DMS53 (cell line): ENCODE measurements around the gene LY6G5C.
A peak's percentile ranks its signal among the peaks of the same experiment; 100 is the strongest.

Experiments used
- DNase-seq: peaks from one replicate; lab custom pipeline; 2025; lab: John Stamatoyannopoulos, UW

The LY6G5C gene

GRCh38 chr6:31662124-31662723 lies 18.6 kb downstream of the LY6G5C start:
- DNase-seq, result no peak

DNA sequence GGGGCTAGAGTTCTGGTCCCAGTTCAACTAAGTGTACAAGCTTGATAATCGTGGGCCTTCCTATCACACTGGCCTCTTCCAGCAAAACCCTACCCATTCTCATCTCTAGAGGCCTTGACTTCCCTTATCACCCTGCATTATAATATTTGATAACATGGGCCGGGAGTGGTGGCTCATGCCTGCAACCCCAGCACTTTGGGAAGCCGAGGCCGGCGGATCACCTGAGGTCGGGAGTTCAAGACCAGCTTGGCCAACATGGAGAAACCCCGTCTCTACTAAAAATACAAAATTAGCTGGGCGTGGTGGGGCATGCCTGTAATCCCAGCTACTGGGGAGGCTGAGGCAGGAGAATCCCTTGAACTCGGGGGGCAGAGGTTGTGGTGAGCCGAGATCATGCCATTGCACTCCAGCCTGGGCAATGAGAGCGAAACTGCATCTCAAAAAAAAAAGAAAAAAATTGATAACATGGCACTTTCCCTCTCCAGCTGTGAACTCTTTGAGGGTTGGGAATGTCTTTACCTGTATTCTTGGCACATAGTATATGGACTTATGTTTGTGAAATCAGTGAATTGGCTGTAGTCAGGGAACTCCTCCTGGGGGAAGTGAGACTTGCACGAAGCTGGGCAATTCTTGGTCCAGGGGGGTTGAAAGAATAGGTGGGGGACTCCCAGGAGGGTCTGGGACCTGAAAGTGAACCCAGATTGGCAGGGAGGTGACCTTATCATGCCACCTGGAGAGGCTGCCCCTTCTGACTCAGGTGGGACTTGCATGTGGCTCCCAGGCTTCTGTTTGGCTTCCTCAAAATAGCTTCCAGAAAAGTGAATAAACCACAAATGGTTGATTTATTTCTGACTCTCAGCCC lies 19.4 kb downstream of the LY6G5C start:
- DNase-seq, result no peak

DNA sequence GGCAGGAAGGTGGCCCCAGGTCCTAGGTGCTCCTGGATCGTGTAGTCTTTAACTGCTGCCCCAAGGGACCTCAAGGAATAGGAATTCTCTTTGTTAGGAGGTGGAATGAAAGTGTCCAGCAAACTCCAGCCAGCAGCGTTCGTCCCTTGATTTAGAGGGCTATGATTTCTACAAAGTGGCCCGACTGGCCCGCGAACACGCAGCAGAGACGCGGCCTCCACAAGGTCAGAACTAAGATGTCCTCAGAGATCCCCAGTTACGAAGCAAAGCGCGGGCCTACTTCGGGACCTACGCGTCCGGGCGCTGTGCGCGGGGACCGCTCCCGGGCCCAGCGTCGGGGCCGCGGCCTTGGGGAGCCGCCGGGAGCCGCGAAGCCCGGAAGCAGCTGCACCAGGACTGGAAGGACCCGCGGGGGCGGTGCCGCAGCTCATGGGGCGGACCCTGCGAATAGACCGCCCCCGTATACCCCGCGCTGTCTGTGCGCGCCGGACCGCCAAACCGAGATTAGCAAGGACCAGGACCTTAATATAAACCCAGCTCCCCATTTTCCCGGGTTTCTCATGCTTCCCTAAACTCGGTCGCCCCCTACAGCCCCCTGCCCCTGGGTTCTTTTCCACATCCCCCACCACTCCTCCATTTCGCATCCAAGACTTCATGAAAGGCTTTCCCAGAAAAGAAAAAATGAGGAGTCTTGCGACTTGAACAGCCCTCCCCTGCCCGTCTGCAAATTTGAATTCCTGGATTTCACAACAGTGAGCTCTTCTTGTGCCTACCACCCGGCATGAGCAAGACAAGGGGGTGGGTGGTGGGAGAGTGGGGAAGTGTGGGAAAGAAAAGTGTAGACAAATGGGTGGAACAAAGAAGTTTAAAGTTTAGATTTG lies 20.2 kb downstream of the LY6G5C start, which contains the start of gene C6orf47:
Gene C6orf47, minus strand, starts transcription at position 398 of the 881 bp plus-strand sequence. CDS start 831 bp downstream, outside the sequence.
- DNase-seq, result peak; percentile 94

DNA sequence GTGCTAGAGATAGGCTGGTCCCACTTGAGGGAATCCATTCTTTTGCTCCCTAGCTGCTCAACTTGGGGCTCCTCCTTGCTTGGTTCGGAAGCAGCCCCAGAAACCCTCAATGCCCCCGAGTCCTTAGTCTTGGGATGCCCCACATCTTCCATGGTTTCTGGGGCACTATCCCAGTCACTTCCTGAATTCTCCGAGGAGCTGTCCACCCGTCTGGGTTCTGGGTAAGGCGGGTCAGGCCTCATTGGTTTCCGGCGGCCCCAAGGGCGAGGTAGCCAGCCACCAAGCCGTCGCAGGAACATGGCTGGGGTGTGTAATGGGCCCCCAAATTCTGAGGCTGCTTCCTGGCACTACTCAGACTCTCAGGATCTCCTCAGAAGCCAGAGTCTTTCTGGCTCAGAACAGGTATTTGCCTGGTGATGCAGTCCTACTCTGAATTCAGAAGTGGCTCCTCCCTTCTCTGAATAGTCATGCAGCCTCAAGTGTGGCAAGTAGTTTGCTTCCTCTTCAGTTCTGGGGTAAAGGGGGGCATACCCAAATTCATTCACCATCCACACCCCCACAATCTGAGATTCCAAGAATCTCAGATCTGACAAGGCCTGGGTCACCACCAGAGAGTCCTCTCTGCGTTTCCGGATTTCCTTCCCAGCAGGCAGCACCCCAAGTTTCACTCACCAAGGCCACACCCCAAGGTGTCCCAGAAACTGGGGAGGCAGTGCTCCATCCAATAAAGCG lies 21.1 kb downstream of the LY6G5C start:
- peak; percentile 54 for DNase-seq

DNA sequence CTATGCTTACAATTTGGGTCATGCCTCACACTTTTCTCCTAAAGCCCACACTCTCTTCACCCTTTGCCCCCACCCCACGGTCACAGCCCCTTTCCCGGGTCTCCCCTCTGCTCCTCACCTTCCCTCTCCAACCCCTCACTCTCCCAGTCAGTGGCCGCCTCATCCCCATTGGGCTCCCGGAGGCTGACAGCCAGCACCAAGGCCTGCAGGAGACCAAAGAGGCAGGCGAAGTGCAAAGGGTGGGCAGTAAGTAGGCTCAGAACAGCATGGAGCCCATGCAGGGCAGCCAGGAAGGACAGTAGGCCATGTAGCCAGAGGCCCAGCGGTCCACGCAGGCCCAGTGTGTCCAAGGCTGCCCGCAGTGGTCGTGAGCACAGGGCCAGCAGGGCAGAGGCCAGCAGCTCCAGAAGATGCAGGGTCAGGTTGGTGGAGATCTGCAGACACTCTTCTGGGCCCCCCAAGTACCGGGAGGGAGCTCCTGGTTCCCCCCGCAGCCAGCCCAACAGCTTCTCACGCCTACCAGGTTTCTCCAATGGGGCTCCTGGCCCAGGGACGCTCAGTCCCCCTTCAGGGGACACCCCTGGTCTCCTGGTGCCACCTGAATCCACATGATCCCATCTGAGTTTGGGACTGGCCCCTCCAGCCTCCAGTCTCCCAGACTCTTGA lies 21.8 kb downstream of the LY6G5C start:
- DNase-seq, result no peak

DNA sequence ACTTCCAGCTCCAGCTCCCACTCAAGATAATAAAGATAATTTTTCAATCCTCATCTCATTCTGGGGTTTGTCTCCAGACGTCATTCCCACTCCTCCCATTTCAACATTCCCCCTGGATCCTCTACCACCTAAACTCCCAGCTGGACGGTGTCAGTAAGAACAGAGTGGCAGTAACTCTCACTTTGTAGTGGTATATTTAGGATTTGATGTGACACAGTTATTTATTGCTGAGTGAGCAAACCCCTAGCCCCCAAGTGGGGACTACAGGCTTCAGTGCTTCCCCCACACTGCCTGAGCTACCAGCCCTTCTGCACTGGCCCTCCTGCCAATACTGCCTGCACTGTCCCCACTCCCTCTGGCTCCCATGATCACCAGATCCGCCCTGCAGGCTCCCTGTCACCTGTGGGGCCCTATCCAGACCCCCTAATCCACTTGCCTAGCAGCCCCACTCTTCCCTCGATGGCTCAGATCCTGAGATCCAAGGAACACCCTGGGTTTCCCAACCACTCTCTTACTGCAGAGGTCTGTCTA lies 22.6 kb downstream of the LY6G5C start:
- no peak for DNase-seq

DNA sequence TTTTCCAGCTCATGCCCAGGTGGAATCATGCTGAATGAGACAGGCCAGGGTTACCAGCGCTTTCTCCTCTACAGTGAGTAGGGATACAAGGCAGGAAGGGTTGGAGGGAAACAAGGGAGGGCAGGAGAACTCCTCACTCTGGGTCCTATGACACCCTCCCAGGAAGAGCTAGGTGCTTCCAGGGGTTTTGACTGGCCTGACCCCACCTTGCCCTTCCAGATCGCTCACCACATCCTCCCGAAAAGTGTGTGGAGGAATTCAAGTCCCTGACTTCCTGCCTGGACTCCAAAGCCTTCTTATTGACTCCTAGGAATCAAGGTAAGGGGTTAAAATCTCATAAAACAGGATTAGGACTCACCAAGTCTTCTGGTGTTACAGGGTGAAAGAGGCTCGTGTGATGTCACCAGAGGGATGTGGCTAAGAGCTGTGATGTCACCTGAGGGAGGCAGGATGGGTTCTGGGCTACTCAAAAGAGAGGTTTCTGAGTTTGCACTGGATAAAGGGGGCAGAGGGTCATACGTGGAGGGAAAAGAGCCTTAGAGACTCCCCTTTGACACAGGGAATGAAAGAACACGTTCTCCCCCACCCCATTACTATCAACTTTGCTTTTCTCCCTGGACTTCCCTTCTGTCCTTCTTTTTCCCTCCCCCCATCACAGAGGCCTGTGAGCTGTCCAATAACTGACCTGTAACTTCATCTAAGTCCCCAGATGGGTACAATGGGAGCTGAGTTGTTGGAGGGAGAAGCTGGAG lies 23.3 kb downstream of the LY6G5C start:
- no peak for DNase-seq

GRCh38 chr6:31655349-31656237 lies 25.3 kb downstream of the LY6G5C start, which contains the start of gene APOM:
Gene APOM, plus strand, starts transcription at chr6:31655894. Its CDS starts 73 bp downstream, at chr6:31655967.
- DNase-seq, result no peak

DNA sequence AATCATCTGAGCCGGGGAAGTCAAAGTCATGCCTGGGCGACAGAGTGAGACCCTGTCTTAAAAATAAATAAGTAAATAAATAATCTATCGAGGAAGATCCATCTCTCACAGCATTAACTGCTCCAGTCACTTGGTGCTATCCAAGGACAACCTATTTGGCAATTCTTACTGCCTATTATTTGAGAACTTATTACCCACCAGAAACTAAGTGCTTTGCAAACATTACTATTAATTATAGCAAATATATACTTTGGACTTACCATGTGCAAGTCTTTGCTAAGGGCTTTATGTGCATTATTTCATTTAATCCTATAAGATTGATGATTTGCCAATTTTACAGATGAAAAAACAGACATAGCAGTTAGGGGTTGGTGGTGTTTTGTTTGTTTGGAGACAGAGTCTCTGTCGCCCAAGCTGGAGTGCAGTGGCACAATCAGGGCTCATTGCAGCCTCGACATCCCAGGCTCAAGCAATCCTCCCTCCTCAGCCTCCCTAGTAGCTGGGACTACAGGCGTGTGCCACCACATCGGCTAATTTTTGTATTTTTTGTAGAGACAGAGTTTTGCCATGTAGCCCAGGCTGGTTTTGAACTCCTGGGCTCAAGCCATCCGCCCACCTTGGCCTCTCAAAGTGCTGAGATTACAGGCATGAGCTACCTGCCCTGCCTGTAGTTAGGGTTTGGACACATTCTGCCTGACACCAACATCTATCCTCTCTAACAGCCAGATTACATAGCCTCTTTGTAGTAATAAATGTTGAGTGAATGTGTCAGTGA lies 26.1 kb downstream of the LY6G5C start:
- DNase-seq, result no peak

DNA sequence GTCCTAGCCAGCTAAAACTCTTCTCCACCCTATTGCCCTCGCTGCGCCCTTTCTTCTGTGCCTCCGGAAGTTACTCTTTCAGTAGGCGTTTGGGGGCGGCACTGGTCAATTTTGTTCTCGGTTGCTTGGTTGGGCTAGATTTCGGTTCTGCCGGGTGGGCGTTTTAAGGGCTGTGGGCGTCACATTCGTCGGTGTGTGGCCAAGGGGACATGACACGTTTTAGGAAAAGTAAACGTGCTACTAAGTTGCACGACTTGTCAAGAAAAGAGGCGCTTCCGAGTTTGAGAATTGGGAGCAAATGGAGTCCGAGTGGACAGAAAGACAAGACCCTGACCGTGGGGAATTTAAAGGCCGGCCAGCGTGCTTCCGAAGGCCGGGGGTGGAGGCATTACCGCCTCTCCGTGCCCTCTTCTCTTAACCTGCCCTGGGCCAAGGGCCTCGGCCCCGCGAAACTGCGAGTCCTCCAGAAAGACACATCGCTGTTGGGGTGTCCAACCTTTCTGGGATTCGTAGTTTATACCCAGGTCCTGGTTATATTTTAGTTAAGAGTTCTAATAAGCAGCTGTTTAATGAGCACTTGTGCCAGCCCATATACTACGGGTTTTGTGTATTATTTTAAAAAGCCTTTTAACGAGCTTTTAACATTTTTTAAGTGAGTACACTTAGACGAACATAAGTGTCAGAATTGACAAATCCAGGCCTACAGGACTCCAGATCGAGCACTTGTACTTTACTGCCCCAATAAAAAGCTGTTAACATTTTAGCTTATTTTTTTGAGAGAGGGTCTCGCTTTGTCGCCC lies 27.7 kb downstream of the LY6G5C start:
- peak; percentile 99 for DNase-seq

DNA sequence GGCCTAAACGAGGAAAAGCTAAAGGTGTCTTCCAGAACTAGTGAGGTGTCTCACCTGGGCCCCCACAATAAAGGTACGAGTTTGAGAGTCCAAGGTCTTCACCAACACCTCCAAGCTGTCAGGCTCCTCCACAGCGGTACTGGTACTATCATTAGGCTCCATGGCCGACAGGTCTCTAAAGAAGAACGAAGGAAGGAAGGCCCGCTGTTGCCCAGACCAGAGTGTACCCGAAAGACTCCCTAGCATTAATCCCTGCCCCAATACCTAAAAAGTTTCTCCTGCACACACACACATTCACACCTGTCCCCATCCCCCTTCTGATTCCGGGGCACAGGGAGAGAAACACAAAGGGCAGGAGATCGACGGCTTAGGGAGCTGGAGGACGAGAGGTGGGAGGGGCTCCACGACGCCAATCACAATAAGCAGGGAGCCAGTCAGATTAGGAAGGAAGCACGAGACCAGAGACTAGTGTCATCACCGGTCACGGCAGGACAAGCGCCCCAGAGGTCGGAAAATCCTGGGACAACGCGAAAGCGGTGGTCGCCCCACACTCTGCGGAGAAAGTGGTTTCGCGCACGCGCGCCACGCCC lies 29.2 kb downstream of the LY6G5C start:
- DNase-seq, result peak; percentile 93

DNA sequence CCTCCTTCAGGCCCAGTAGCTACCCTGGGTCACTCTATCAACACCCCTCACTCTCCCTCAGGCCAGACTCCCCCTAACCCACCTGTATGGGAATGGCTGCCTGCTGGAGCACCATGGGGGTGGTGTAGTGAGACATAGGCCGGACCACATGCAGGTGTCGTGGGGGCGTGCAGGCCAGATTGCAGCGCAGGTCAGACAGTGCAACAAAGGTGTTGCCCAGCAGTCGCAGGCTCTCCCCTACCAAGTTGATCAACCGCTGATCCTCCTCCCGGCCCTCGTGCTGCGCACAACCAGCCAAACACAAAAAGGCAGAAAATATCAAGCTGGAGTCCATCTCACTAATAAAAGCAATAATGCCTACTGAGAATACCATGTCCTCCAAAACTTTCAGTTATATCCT lies 35.5 kb downstream of the LY6G5C start:
- DNase-seq, result no peak

GRCh38 chr6:31643818-31644454 lies 36.9 kb downstream of the LY6G5C start:
- peak; percentile 26 for DNase-seq

GRCh38 chr6:31642798-31643570 lies 37.9 kb downstream of the LY6G5C start:
- no peak for DNase-seq

DNA sequence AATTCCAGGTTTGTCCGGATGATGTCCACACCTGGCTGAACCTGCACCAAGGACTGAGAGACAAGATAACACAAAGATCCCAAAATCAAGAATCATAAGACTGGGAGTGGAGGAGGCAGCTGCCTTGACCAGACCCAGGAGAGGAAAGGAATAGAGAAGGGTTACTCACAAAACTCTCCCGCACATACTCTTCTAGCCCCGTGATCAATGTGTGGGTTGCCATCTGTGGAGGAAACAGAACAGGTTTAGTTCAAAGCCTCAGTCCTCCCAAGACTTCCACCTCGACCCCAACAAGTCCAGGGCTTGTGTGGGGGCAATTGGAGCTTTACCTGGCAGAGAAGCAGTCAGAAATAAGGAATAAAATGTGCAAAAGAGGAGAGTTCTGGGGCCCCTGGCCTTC lies 39.5 kb downstream of the LY6G5C start:
- no peak for DNase-seq

DNA sequence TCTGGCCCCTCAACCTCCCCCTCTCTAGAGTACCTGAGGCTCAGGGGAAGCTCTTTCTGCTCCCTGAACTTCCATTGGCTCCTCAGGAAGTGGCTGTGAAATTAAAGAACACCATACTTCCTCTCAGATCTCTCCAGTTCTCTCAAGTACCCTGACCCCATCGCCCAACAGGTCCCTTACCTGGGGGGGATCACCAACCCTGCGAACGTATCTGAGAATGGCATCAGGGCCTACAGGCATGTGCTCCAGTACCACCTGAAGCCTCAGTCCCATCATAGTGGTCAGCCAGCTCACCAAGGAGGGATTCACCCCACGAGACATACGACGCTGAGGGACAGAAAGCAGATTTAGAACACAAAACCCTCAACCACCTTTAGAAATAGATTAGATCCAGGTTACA lies 40.3 kb downstream of the LY6G5C start:
- no peak for DNase-seq
